ENCODE data around the gene TAF6.

TAF6 gene

DNA sequence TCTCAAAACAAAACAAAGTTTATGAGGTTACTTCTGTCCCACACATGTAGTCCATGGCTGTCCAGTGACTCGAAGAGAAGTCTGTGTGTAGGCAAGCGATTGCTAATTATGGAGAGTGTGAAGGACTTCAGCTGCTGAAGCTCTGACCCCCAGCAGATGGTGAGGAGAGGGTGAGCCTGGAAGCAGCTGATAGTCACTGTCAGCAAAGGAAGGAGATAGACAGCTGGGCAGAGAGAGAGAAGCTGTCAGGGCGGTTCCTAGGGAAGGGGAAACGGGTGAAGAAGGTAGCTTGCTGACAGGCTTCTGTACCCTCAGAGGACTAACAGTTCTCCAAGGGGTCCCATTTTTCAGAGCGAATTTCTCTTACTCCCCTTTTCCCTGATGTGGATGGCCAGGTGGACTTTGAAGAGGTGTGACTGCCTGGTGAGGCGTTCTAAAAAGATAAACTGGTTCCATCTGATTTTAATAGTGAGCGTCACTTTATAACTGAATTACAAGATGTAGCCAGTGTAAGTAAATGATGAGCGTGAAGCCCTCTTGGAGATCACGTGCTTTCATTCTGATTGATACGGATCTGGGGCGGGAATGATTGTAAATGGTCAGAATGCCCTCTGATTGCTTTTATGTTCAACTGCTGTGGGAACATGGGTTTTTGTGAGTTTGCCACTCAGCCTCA lies 57.5 kb downstream of the TAF6 start:
- DNase-seq (ENCODE audit: low read depth) = no peak
- no peak overlapping the region for H3K4me3 ChIP-seq (ENCODE audit: control insufficient read depth, low read depth, low read length)
- TF ChIP-seq, protein P1, sequence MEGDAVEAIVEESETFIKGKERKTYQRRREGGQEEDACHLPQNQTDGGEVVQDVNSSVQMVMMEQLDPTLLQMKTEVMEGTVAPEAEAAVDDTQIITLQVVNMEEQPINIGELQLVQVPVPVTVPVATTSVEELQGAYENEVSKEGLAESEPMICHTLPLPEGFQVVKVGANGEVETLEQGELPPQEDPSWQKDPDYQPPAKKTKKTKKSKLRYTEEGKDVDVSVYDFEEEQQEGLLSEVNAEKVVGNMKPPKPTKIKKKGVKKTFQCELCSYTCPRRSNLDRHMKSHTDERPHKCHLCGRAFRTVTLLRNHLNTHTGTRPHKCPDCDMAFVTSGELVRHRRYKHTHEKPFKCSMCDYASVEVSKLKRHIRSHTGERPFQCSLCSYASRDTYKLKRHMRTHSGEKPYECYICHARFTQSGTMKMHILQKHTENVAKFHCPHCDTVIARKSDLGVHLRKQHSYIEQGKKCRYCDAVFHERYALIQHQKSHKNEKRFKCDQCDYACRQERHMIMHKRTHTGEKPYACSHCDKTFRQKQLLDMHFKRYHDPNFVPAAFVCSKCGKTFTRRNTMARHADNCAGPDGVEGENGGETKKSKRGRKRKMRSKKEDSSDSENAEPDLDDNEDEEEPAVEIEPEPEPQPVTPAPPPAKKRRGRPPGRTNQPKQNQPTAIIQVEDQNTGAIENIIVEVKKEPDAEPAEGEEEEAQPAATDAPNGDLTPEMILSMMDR (conservative IDR thresholded peaks at IDR 0.05; ENCODE audit: control insufficient read depth, insufficient read depth, low read depth, low read length) = no peak

DNA sequence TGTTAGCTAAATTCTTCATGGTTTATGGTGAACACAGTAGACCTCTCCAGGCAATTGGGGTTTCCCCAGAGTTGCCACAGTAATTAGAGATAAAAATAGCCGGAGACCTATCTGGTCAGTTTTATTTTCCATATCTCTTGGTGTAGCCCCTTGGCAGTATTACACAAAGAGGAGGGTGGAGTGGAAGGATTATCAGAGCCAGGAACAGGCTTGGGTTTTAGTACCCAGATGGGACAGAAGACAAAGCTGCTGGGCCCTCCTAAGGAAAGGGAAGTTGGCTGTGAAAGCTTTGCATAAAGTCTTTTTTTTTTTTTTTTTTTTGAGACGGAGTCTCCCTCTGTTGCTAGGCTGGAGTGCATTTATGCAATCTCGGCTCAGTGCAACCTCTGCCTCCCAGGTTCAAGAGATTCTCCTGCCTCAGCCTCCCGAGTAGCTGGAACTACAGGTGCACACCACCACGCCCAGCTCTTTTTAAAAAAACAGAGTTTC lies 59.9 kb downstream of the TAF6 start:
- TF ChIP-seq, protein P1 (conservative IDR thresholded peaks at IDR 0.05; ENCODE audit: control insufficient read depth, insufficient read depth, low read depth, low read length) = no peak
- no peak for DNase-seq (ENCODE audit: low read depth)
- no peak overlapping the region for H3K4me3 ChIP-seq (ENCODE audit: control insufficient read depth, low read depth, low read length)
